Mesenteric fat pad (tissue), 1 donor: ENCODE measurements around the gene MAGEF1. TPM values are rescaled to one million over a fixed set of nuclear protein-coding genes. Genes with fewer than 3 reads are reported as not detected.

Source experiments
- DNase-seq: peaks from one replicate; pipeline ENCODE4 v3.0.0-alpha.2; 2020; ENCODE audit warnings: low spot score
- long read RNA-seq: library from polyadenylated mRNA; unstranded; transcript quantifications from one replicate; pipeline ENCODE4 v2.0.0, GENCODE V29; 2020
- total RNA-seq: library from RNA; stranded (reverse); fragmentation: NEBNext Ultra II Directional; extraction: Animal tissue kit (Norgen Biotek cat#: 25700); gene quantifications from one replicate; pipeline ENCODE4 v1.2.1, GENCODE V29; 2021
- donor health status: DM: yes; HTN: yes; CAD: no.

The MAGEF1 gene, protein sequence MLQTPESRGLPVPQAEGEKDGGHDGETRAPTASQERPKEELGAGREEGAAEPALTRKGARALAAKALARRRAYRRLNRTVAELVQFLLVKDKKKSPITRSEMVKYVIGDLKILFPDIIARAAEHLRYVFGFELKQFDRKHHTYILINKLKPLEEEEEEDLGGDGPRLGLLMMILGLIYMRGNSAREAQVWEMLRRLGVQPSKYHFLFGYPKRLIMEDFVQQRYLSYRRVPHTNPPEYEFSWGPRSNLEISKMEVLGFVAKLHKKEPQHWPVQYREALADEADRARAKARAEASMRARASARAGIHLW
- 18.9 TPM for total RNA-seq
- long read RNA-seq, transcript MAGEF1-201 (1 exons, 1,636 nt): major isoform, 66 of 69 reads
- long read RNA-seq, partial matches to known transcripts: 0 of 69 reads
- long read RNA-seq, other reads (novel, unspliced or antisense): 3 of 69 reads

DNA sequence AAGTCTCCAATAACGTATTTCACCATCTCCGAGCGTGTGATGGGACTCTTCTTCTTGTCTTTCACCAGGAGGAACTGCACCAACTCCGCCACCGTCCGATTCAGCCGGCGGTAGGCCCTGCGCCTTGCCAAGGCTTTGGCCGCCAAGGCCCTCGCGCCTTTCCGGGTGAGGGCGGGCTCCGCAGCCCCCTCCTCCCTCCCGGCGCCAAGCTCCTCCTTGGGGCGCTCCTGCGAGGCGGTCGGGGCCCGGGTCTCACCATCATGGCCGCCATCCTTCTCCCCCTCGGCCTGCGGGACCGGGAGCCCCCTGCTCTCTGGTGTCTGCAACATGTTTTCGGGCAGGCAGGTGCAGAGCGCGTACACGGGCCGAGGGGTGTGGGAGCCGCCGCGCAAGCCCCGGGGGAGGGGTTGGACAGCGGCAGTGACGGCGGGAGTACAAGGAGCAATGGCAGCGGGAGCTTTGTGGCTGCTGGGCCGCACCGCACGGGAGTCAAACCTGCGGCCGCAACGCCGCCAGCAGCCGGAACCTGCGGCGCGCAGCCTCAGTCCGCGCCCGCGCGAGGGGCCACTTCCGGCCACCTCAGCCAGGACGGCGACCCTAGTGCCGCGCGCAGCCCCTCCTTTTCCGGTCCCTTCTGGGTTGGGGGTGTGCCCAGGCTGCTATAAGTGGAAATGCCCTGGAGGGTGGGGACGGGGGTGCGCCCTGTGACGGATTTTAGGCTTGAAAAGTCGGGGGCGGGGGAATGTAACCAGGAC is at the start of gene MAGEF1:
Gene MAGEF1, minus strand, starts transcription at position 572 of the 755 bp plus-strand sequence. Its CDS starts 243 bp downstream, at position 329.
- DNase-seq: no peak

DNA sequence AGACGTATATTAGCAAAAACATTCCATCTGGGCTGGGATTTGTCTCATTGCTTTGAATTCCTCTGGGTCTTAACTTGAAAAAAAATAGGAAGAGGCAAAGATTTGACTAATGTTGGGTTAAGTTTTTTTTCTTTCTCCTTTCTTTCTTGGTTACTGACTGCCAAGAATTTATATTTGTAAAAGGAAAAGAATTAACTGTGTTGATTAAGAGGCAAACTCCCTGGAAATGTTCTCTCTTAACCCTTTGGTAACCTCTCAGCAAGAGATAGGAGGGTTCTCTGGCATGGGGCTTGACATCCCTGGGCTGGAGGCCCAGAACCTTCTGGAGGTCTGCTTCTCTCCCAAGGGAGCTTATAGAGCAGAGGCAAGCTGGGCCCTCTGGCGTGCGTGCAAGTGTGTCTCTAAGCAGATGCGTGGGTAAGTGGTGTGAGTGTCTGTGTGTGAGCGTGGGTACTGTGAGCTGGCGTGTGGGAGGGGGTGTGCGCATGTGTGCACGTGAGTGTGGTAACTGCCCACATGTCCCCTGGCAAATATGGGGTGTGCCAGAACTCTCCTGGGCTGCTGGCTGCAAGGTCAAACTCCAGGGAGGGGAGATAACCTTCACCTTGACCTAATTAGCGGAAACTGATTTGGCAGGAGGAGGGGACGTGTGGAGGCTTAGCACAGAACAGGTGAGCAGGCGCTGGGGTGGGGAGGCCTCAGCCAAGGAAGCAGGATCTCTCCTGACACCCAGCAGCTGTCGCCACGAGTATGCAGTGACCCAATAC is 49.4 kb upstream of the MAGEF1 start:
- DNase-seq: no peak

DNA sequence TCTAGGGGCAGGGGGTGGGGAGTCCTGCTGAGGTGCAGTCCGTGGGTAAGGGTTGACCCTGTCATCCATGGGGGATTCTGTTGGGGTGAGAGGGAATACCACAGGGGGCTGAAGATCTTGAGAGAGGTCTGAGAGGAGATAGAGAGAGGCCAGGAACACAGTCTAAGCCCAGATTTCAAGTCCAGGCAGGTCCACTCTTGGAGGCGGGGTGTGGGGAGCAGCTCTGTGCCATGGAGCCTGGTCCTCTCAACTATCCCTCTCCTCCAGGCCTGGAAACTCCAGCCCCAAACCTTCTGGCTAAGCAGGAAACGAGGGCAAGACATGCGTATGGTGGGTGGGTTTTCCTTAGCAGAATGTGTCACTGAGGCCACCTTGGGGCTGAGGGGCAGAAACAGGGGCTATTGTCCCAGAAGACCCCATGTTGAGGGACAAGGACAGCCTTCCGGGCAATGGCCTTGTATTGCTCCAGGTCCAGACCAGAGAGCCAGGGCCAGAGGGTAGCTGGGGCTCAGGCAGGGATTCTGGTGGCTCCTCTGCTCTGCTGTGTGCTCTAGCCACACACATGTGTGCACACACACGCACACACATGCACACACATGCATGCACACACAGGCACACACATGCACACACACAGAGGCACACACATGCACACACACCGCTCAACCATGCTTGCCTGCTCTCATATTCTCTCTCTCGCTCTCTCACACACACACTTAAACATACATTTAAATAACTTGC is 48.6 kb upstream of the MAGEF1 start:
- no peak for DNase-seq

DNA sequence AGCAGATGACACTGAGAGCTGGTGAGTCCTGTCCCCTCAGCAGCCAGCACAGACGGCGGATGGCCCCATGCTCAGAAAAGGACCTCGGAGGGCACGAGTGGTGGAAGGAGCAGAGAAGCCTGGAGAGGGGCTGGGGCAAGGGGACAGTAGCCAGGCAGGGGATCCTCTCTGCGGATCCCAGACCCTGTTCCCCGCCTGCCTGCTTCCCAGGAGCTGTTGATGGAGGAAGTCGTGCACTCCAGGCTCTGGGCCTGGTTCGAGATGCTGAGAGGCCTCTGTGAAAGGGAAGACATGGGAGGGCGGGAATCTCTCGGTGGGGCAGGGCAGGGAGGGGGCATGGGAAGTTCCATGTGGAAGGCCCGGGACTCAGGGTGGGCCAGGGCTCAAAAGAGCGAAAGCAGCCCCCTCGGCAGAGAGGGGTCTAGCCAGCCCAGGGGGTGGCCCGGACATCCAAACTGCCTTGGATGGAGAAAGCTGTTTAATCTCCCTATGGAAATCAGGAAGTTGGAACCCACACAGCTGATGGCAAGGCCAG is 47.9 kb upstream of the MAGEF1 start:
- DNase-seq: no peak

DNA sequence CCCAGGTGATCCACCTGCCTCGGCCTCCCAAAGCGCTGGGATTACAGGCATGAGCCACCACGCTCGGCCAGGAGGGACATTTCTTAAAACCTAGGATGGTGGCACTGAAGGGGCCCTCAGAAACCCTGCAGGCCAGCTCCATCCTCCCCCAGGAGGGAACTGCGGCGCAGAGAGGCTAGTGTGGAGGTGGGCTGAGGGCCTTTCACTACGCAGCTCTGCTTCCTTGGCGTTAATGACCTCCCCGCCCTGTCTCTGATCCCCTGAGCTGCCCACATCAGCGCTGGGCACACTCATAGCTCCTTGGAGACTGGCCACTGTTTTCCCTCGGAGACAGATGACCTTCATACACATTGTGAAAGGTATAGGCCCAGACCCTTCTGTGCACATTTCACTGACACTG is 46.2 kb upstream of the MAGEF1 start:
- no peak for DNase-seq

DNA sequence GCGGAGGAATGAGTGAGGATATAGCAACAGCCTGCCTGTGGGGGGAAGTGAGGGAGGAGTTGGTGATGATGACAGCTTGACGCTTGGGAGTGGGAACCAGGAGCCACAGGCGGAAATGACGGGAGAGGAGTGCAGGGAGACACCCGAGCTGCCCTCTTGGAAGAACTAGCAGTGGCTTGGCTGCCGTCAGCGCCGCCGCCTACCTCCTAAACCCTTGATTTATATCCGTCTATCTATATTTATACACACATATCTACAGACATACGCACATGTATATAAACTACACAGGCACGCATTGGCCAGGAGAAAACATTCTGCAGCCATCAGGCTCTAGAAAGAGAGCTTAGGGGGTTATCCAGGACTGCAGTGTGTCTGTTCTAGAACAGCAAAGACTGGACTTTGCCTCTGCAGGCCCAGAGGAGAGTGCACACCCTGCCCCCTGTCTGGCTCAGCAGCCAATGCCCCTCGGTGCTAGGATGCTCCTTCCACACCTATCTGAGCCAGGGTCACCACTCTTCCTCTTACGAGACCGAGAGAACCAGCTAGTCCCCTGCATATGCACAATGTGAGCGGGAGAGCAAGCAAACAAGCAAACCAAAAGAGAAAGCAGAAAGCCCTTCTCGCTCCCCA is 45.3 kb upstream of the MAGEF1 start:
- no peak for DNase-seq

DNA sequence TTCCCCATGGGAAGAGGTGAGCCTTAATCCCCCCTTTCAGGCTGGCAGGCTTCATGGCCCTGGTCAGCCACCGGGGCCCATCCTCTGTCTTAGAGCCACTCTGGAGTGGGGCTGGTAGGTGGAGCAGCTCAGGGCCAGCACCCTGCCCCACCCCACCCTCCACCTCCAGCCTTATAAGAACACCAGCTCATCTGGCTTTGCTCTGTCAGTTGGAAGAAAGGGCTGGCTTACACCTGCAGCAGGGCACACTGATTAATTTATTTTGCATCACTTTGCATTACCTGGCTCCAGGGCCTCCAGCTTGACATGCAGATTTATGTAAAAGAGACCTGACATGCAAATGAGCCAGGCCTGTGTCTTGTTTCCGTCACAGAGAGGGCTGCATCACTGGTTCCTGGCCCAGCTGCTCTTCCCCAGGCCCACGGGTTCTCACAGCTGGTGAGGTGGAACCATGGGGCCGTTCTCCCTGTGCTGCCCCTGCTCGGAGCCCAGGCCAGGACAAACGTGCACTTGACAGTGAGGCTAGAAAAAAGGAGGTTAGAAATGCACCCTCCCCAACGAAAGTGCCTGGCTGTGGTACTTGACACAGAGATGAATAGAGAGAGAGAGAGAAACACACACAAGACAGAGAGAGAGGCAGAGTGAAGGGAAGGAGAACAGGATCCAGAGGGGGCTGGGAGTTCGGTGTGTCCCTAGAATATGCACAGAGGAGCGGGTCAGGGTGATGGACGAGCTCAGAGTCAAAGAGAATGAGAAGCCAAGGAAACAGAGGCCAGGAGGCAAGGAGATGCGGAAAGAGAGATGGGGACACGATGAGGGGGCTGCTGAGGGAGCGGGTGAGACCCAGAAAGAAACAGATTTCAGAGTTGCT is 44.5 kb upstream of the MAGEF1 start:
- DNase-seq: no peak

DNA sequence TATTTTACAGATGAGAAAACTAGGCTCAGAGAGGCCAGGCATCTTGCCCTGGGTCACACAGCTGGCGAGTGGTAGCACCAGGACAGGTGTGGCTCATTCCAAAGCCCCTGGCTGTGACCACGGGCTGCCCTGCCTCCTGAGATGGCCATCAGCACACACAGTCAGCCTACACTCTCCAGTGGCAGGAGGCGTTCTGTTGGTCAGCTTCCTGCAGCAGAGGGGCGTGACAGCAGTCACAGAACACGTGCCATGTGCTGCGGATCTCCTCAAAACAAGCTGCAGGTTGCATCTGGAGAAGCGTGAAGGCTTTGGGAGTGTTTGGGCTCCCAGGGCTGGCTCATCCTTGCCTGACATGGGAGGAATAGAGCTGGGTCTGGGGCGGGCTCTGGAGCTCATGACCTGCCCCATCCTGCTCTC is 43.5 kb upstream of the MAGEF1 start:
- no peak for DNase-seq

DNA sequence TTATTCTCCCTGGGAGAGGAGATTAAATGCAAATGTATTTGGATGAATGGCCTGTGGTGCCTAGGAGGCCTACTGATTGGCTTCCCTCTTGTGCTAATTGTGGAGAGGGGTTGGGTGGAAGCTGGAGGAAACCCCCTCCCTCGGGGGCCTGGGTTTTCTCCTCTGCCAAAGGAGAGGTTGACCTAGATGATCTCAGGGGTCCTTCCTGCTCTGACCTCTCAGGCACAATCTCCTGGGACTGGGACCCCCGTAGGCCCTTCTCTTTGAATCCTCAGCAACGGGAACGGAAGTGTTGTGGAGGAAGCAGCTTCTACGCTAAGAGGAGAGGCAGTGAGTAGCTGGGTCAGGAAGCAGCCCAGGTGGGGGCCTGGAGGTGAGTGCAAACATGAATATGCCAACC is 40.5 kb upstream of the MAGEF1 start:
- no peak for DNase-seq

DNA sequence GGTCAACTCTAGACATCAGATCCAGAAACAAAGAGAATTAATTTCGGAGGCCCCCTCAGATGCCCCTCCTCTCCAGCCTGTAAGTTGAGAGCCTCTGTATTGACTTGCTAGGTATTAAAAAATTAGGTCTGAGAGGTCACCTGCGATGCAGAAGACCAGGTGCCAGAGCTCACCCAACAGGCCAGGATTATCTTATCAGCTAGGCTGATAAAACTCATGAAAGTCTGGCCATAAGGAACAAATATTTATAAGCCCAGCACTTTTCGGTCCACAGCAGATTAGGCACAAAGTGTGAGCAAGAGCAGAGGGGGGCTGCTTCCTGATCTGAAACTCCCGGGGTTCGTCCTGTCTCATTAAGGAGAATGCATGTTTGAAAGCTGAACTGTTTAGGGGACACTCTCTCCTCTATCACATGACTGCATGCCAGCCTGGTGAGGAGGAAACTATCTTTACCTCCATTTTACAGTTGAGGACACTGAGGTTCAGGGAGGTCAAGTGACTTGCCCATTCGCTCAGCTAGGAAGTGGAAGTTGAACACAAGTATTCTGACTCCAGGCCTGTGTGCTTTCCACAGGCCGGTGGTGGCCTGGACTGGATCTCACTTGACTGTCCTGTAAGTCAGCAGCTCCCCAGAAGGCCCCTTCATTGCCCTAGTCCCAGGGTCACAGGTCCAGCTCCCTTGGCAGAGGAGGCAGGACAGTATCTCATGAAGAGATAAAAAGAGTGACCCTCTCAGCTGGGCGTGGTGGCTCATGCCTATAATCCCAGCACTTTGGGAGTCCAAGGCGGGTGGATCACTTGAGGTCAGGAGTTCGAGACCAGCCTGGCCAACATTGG is 39.6 kb upstream of the MAGEF1 start:
- no peak for DNase-seq

DNA sequence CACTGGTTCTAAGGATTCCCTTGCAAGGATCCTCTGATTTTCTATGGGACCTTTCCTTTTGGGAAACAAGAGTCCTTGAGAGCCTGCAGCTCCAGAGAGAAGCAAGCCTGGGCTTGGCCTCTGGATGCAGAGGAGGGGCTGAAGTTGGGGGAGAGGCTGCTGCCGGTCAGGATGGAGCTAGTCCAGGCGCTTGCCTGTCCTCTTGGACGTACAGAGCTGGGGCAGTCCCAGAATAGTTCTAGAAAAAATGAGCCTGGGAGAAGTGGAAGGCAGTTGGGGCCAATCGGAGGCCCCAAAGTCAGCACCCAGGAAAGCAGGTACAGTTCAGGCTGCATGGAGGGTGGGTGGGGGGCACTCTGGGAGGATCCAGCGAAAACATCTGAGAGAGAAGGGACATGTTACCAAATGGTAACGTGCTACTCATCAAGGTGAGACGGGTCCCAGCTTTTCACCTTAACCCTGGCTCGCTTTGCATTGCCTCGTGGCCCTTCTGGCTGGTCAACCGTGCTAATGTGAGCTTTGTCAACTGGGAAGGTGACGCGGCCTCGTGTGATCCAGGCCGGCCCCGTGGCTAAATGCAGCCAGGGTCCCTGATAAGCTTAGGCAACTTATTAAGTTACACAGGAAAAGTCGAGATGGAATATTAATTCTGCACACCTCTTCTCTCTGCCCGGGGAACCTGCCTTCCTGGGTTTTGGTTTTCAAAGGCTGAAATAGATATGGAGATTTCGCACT is 38.7 kb upstream of the MAGEF1 start:
- DNase-seq: no peak

DNA sequence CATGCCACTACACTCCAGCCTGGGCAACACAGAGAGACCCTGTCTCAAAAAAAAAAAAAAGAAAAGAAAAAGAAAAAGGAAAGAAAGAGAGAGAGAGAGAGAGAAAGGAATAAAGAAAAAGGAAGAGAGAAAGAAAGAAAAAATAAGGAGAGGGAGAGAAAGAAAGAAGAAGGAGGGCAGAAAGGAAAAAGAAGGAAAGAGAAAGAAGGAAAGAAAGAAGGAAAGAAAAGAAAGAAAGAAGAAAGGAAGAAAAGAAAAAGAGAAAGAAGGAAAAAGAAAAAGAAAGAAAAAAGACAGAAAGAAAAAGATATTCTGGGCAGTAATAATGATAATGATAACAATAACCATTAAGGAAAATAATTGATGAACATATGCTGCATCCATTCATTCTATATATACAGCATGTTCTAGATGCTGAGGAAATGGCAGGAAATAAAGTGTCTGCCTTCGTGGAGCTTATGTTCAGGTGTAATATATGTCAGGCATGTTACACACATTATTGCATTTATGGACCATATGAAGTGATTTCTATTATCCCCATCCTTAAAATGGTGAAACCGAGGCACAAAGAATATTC is 37.4 kb upstream of the MAGEF1 start:
- no peak for DNase-seq

DNA sequence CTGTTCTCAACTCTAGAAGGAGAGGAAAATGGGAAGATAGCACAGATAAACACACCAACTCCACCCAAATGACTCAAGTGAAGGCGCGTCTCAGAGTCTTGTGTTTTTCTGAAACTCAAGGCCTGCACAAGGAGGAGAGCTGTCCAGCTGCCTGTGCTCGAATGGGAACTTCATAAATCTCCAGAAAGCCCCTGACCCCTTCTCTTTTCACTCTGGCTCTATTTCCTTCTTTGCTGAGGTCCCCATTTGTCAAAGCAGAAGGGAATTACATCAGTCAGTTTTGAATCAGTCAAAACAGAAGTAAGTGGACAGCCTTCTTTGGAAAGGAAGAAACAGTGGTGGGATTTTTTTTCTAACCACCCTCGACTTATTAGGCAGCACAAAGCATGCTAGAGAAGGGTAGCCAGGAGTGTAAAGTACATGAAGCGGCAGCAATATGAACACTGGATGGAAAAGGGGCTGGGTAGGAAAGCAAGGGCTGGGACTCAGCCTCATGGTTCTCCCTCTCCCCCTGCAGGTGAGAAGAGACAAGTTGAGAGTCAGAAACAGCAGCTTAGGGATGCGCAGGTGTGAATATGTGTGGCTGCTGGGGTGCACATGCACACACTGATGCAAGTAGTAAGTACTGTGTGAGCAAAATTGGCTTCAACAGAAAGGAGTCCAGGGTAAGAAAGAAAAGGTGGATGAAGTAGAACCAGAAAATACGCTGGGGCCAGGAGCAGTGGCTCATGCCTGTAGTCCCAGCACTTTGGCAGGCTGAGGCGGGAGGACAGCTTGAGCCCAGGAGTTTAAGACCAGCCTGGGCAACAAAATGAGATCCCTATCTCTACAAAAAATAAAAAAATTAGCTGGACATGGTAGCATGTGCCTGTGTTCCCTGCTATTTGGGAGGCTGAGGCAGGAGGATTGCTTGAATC is 36.6 kb upstream of the MAGEF1 start:
- no peak for DNase-seq

DNA sequence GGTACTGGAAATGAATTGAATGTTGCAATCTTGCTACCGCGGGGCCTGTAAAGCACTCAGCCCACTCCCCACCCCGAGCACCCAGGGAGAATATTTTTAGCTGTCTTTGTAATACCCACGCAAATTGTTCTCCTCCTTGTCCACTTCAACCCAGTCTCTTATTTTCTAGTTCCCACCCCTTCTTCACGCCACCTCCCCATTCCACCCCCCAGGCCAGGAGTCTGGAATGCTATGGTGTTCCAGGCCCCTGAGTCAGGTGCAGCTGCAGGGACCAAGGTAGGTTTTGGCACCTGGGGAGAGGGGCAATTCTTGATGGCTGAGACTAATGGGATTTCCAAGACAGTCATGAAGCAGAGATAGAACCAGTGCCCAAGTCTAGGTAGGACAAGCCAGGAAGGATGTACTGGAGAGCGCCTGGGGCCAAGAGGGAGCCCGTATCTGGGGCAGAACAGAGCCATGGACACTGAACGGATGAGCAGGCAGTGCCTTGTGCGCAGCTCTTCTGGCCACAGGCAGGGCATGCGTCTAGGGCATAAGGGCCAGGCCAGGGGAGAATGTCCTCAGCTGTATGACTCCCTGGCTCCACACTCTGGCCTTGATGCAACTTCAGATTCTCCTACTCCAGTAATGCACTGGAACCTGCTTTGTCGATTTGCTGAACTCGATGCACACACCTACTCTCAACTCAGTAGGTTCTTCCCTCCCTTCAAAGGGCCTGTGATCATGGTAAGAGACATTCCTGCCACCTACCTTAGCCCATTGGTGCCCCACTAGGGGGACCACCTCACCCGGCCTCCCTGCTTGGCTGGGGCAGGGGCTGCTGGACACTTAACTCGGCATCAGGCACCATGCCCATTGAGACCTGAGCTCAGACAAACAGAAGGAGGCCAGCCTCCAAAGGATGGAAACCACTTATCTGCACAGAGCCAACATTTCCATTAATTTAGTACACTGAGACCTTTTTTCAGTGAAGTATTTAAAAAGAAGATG is 34.6 kb upstream of the MAGEF1 start:
- DNase-seq: peak; percentile 81

DNA sequence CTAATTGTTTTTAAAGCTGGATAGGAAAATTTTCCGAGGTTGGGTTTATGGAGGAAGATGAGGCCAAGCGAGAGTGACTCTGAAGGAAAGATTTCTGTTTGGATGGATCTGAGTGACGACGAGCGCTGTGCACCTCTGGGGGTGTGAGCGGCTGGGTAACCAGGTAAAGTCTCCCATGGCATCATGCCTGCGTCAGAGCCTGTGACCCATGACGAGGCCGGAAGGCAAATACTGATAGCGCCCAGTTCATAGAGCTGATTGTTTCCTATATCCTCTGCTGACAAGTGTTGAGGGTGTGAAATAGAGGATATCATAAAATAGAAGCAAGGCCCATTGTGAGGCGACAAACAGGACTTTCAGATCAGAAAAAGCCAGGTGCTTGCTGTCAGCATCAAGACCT is 33.7 kb upstream of the MAGEF1 start:
- peak; percentile 18 for DNase-seq
